SK-N-SH treated with all-trans-retinoic acid at 6 μM for 48 hours (cell line): ENCODE data around the gene DAB1.

ENCODE experiments used
- ARNTL ChIP-seq: fragments of 450-650 bp; formaldehyde crosslinking; IDR thresholded peaks from 2 replicates; pipeline ENCODE4 v1.5.0; 2020; ENCODE audit warnings: low read depth, mild to moderate bottlenecking, moderate library complexity, borderline replicate concordance
- GLIS3 ChIP-seq: fragments of 250-450 bp; sonication (Bioruptor Pico); IDR thresholded peaks from 2 replicates; pipeline ENCODE4 v1.5.0; 2020; ENCODE audit warnings: mild to moderate bottlenecking, moderate library complexity
- ISL1 ChIP-seq: fragments of 250-450 bp; sonication (Bioruptor Pico); IDR thresholded peaks from 2 replicates; pipeline ENCODE4 v2.1.2; 2022; ENCODE audit warnings: mild to moderate bottlenecking, moderate library complexity
- PPARA ChIP-seq: fragments of 250-450 bp; sonication (Bioruptor Pico); IDR thresholded peaks from 2 replicates; pipeline ENCODE4 v1.5.0; 2020; ENCODE audit warnings: mild to moderate bottlenecking, borderline replicate concordance
- RARB ChIP-seq: fragments of 250-450 bp; sonication (Bioruptor Pico); IDR thresholded peaks from 2 replicates; pipeline ENCODE4 v1.8.0; 2021; ENCODE audit warnings: mild to moderate bottlenecking, moderate library complexity
- SNAI2 ChIP-seq: fragments of 250-450 bp; sonication (Bioruptor Pico); IDR thresholded peaks from 2 replicates; pipeline ENCODE4 v1.5.0; 2020; ENCODE audit warnings: mild to moderate bottlenecking, moderate library complexity
- ZC3H10 ChIP-seq: fragments of 250-450 bp; sonication (Bioruptor Pico); IDR thresholded peaks from 2 replicates; pipeline ENCODE4 v1.5.1; 2021; ENCODE audit warnings: mild to moderate bottlenecking, moderate library complexity
- ZFP30 ChIP-seq: fragments of 450-650 bp; formaldehyde crosslinking; IDR thresholded peaks from 2 replicates; pipeline ENCODE4 v1.5.0; 2022; ENCODE audit warnings: mild to moderate bottlenecking, moderate library complexity
- ZNF565 ChIP-seq: fragments of 450-650 bp; formaldehyde crosslinking; conservative IDR thresholded peaks from 2 replicates; pipeline ENCODE4 v1.5.0; 2020; ENCODE audit warnings: low read depth, mild to moderate bottlenecking, moderate library complexity
- ZNF70 ChIP-seq: fragments of 450-650 bp; formaldehyde crosslinking; IDR thresholded peaks from 2 replicates; pipeline ENCODE4 v1.5.0; 2020; ENCODE audit warnings: mild to moderate bottlenecking, moderate library complexity
- ZNF8 ChIP-seq: fragments of 450-650 bp; formaldehyde crosslinking; IDR thresholded peaks from 2 replicates; pipeline ENCODE4 v1.5.0; 2020; ENCODE audit warnings: mild to moderate bottlenecking, moderate library complexity
- TF ChIP-seq, protein P1 (sequence below): fragments of 250-450 bp; sonication (Bioruptor Pico); IDR thresholded peaks from 2 replicates; pipeline ENCODE4 v1.8.0; 2020; ENCODE audit warnings: mild to moderate bottlenecking, moderate library complexity, borderline replicate concordance
- TF ChIP-seq, protein P2 (sequence below): fragments of 250-450 bp; sonication (Bioruptor Pico); IDR thresholded peaks from 2 replicates; pipeline ENCODE4 v1.5.0; 2020; ENCODE audit warnings: mild to moderate bottlenecking, moderate library complexity
- TF ChIP-seq, protein P3 (sequence below): fragments of 250-450 bp; sonication (Bioruptor Pico); IDR thresholded peaks from 2 replicates; pipeline ENCODE4 v1.5.1; 2020; ENCODE audit warnings: low read depth, mild to moderate bottlenecking, moderate library complexity

DNA sequence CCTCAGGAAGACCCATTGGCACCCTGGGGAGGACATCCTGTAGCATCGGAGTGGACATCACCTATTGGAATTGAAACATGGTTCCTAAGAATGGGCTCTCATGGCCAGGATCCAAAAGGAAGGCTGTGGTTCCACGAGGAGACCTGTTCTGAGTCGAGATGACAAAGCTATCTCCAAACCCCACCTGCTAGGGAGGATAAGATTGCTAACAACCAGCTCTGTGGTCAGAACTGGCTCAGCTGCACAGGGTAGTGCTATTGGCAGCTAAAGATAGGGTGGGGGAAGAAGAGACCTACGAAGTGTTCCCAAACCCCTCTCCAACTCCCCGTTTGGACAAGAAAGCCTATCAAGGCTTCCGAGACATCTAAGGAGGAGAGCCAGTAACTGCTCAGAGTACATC is 440.4 kb downstream of the DAB1 start:
- TF ChIP-seq ZFP30 = no peak
- TF ChIP-seq, protein P1, sequence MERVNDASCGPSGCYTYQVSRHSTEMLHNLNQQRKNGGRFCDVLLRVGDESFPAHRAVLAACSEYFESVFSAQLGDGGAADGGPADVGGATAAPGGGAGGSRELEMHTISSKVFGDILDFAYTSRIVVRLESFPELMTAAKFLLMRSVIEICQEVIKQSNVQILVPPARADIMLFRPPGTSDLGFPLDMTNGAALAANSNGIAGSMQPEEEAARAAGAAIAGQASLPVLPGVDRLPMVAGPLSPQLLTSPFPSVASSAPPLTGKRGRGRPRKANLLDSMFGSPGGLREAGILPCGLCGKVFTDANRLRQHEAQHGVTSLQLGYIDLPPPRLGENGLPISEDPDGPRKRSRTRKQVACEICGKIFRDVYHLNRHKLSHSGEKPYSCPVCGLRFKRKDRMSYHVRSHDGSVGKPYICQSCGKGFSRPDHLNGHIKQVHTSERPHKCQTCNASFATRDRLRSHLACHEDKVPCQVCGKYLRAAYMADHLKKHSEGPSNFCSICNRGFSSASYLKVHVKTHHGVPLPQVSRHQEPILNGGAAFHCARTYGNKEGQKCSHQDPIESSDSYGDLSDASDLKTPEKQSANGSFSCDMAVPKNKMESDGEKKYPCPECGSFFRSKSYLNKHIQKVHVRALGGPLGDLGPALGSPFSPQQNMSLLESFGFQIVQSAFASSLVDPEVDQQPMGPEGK = no peak
- TF ChIP-seq ZNF8 (CRISPR knock-in tag) = no peak
- no peak for TF ChIP-seq GLIS3 (CRISPR knock-in tag)
- TF ChIP-seq, protein P2, sequence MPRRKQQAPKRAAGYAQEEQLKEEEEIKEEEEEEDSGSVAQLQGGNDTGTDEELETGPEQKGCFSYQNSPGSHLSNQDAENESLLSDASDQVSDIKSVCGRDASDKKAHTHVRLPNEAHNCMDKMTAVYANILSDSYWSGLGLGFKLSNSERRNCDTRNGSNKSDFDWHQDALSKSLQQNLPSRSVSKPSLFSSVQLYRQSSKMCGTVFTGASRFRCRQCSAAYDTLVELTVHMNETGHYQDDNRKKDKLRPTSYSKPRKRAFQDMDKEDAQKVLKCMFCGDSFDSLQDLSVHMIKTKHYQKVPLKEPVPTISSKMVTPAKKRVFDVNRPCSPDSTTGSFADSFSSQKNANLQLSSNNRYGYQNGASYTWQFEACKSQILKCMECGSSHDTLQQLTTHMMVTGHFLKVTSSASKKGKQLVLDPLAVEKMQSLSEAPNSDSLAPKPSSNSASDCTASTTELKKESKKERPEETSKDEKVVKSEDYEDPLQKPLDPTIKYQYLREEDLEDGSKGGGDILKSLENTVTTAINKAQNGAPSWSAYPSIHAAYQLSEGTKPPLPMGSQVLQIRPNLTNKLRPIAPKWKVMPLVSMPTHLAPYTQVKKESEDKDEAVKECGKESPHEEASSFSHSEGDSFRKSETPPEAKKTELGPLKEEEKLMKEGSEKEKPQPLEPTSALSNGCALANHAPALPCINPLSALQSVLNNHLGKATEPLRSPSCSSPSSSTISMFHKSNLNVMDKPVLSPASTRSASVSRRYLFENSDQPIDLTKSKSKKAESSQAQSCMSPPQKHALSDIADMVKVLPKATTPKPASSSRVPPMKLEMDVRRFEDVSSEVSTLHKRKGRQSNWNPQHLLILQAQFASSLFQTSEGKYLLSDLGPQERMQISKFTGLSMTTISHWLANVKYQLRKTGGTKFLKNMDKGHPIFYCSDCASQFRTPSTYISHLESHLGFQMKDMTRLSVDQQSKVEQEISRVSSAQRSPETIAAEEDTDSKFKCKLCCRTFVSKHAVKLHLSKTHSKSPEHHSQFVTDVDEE (CRISPR knock-in tag) = no peak
- TF ChIP-seq ISL1 (CRISPR knock-in tag) = no peak
- TF ChIP-seq RARB (CRISPR knock-in tag) = no peak
- no peak for TF ChIP-seq ZC3H10 (CRISPR knock-in tag)
- TF ChIP-seq SNAI2 (CRISPR knock-in tag) = no peak
- no peak for TF ChIP-seq ZNF70 (CRISPR knock-in tag)
- TF ChIP-seq, protein P3, sequence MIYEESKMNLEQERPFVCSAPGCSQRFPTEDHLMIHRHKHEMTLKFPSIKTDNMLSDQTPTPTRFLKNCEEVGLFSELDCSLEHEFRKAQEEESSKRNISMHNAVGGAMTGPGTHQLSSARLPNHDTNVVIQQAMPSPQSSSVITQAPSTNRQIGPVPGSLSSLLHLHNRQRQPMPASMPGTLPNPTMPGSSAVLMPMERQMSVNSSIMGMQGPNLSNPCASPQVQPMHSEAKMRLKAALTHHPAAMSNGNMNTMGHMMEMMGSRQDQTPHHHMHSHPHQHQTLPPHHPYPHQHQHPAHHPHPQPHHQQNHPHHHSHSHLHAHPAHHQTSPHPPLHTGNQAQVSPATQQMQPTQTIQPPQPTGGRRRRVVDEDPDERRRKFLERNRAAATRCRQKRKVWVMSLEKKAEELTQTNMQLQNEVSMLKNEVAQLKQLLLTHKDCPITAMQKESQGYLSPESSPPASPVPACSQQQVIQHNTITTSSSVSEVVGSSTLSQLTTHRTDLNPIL (CRISPR knock-in tag) = no peak
- no peak for TF ChIP-seq ARNTL (CRISPR knock-in tag)
- TF ChIP-seq PPARA (CRISPR knock-in tag) = no peak
- TF ChIP-seq ZNF565 (CRISPR knock-in tag) = no peak
